ENCODE measurements around the gene TENM4. TPM values are rescaled to one million over a fixed set of nuclear protein-coding genes. Genes with fewer than 3 reads are reported as not detected.

Gene TENM4
- total RNA-seq, 1 donor from 2014 or later, result 112 TPM

GRCh38 chr11:79388201-79388600 lies 52.6 kb downstream of the TENM4 start:
- DNase-seq, result no peak

GRCh38 chr11:79383874-79384273 lies 57.0 kb downstream of the TENM4 start:
- DNase-seq, result no peak

DNA sequence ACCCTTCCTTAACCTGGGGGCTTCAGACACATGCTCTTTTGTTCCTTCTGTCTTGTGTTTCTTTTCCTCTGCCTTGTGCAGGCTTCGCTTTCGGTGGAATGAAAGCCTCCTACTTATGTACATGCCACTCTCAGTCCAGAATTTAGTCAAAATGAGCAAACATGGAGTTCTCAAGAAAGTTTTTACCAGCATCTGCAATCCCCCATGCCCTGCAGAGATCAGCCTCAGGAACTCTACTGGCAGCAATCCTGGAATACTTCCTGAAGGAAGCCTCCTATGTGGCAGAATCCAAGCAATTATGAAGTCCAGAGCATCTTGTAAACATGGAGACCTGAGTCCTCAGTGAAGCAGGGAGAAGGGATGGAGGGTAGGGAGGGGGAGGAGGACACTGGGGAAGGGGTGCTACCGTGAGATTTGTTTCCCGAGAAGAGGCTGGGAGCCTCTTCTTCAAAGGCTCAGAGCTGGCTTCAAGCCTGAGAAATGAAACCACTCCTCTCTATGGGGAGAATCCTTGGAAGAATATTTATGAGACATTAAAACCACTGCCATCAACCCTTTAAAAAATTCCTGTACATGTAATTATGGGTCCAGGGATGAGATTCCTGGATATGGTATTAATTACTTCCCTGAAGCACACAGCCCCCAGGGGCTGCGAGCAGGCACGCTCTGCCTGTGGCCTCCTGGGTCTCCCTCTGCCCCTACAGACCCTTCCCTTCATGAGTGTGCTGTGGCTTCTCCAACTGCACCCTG lies 58.4 kb downstream of the TENM4 start:
- DNase-seq, result no peak

GRCh38 chr11:79381036-79381435 lies 59.8 kb downstream of the TENM4 start:
- DNase-seq, result no peak

- DNase-seq, result no peak
Observed at GRCh38 chr11:79377406-79377805, 63.4 kb downstream of the TENM4 start.

- no peak for DNase-seq
Observed at GRCh38 chr11:79375818-79376550, 64.8 kb downstream of the TENM4 start.

DNA sequence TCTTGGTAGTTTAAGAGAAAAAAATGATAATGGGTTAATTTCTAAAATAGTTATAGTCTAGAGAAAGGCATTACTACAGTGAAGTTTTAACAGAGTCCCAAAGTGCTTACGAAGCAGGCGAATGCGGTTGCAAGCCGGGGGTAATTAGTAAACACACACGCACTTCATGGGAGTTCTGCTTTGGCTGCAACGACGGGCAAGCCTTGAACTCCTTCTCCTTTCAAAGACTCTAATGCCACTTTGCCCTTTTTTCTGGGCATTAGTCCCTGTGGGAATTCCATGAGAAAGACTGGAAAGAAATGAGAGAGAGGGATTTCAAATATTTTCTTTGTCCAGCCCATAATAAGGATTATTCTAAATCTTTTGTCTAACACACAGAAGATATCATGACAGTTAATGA lies 66.1 kb downstream of the TENM4 start:
- DNase-seq, result no peak

DNA sequence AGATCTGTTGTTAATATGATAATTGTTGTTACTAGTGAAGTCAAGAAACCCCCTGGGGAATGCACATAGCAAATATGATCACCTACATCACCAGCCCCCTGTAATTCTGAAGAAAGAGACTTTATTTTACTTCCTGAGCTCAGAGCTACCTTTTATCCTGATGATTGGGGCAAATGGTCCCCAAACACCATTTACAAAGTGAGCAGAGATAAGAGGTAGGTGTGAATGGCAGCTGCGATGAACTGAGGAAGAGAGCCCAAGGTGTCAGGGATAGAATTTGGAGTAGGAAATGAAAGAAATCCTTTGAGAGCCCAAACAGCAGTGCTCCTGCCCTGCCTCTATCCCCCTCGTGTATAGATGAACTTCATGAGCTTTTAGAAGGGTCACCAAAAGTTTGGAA lies 69.1 kb downstream of the TENM4 start:
- no peak for DNase-seq

DNA sequence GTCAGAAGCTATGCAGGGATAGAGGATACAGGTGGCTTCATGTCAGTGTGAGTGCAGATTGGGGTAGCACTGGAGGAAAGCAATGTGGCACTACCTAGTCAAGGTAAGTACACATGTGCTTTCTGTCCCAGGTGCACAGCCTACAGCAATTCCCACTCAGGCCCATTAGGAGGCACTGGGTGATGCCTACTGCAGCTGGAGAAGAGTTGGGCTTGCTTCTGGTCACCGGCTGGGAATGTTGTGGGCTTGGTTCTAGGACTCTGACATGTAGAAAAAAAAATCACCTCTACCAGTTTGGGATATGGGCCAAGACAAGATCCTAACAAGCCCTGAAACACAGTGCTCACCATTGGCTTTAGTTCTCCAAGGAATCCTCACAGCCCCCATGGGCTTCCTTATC lies 69.7 kb downstream of the TENM4 start:
- no peak for DNase-seq

DNA sequence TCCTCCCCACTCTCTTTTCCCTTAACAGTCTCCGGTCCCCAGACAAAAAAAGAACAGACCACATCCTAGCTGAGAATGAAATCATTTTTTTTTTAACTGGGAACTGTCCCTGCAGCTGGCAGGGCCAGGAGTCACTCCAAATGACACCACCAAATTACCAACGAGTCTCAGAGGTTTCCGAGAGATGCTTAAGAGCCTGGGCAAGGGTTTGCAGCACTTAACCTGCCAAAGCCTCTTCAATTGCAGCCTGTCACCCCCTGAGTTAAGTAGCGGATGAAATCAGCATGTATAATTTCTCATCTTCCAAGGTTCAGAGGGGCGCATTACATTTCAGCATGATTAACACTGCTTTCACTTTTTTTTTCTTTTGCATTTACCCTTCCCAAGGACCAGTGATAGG lies 71.8 kb downstream of the TENM4 start:
- DNase-seq, result no peak

DNA sequence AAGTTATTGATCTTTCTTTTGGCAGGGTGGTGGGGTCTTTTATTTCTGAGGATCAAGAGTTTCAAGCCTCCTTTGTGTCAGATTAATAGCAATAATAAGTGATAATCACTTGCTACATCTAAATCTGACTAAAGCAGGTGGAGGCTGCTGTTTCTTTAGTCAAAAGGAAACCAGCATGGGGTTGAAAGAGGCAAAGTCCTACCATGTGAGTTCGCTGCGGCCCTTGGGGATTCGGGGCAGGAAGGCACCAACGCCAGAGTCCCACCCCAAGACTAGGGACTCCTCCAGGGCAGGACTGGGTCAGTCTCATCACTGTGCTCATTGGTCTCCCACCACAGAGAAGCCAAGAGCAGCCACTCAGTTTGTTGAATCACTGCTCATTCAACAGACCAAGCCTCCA lies 73.0 kb downstream of the TENM4 start:
- no peak for DNase-seq

GRCh38 chr11:79366218-79366617 lies 74.6 kb downstream of the TENM4 start:
- DNase-seq, result no peak

DNA sequence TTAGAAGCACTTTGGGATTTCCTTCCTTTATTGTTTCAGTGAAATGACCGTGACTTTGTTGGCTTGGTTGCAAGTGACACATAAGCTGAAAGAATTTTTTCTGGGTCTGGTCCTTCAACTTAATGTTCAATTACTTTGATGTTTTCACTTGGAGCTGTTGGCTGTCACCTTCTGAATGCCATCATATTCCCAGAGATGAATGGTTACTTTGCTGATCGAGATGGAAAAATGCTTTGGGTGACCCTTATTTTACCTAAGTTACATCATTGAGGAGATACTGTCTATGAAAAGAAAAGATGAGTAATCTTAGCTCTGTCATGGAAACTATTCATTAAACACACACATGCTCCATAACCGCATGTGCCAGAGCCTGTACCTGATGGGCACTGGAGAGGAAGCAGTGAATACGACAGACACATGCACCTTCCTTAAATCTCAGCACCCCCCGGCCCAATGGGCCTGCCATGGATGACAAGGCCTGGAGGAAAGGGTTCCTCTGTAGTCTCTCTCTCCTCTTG lies 76.9 kb downstream of the TENM4 start:
- DNase-seq, result no peak

GRCh38 chr11:79363256-79363655 lies 77.6 kb downstream of the TENM4 start:
- DNase-seq, result no peak

DNA sequence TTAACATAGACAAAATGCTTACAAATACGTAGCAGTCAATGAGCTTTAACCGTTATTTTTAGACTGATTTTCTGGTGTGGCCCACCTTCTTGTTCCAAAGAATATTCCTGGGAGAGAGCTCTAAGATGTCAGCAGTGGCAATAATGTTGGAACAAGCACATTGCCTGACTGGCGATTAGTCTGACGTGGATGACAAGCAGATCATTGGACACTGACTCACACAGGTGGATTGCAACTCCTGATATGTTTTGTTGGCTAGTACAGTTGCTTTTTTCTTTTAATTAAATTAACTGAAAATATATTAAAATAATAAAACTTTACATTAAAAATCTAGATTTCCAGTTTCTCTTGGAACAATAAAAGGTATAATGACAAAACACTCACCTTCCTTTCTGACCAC lies 78.0 kb downstream of the TENM4 start:
- no peak for DNase-seq

- no peak for DNase-seq
Observed at GRCh38 chr11:79362206-79362757, 78.5 kb downstream of the TENM4 start.

- DNase-seq, result no peak
Observed at GRCh38 chr11:79358258-79358657, 82.6 kb downstream of the TENM4 start.

DNA sequence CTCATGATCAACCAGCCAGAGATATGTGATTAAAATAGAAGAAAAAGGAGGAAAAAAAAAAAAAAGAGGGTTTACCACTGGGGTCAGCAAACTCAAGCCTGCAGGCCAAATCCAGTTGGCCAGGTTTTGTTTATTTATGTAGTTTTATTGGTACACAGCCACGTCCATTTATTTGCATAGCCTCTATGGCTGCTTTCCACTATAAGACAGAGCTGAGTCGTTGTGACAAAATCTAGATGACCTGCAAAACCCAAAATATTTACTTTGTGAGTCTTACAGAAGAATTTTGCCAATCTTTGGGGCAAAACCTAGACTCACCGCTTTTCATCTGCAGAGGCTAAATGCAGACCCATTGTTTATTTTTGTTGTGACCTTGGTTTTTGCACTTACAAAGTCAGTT lies 87.1 kb downstream of the TENM4 start:
- no peak for DNase-seq

DNA sequence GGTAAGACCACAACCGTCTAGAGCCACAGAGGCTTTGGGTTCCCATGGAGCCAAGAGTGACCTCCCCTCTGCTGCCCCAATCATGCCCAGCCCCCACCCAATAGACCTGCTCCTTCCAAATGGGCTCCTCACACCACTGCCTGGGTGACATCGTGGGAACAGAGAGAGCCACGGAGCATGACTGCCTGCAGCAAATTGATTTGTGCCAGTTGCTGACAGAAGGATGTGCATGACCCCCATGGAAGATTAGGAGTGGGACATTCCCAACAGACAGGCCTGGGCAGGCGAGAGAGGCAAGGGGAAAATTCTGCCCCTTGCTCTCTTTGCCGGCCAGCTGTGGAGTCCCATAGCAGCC lies 88.5 kb downstream of the TENM4 start:
- no peak for DNase-seq

GRCh38 chr11:79348976-79349682 lies 91.7 kb downstream of the TENM4 start:
- DNase-seq, result no peak

DNA sequence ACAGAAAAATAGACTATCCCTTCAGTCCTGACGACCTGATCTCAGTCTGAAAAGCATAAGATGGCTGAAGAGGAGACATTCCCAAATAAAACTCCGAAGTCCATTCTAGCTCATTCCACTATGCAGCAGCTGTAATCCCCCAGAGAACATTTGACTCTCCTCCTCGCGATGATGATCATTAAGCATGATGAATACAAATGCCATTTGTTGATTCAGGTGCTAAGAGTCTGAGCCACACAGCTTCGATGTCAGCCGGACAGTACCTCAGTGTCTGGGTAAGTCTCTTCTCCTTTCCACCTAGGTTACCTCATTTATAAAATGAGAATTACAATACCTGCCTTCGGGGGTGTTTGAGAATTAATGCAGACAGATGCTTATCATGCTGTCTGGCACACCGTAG lies 94.8 kb downstream of the TENM4 start:
- DNase-seq, result no peak

- DNase-seq, result no peak
Observed at GRCh38 chr11:79344753-79345294, 96.0 kb downstream of the TENM4 start.

DNA sequence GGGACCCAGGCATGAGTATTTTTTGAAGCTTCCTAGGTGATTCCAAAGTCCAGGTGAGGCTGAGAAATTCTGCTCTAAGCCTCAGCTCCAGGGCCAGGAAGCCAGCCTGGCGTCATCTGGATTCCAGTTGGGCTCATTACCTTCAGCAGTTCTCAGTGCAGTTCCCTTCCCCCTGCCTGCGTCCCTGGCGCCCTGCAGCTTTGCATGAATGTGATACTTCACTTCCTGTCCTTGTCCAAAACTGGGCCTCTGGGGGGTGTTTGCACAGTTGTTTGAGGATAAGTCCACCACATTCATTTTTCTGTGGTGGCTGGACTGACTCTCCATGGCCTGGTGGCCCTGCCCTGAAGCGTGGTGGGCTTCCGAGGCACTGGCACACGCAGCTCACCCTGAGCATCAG lies 98.1 kb downstream of the TENM4 start:
- no peak for DNase-seq

All from occipital lobe (tissue), 2 donors.